Vagina (tissue), 2 donors: ENCODE data around the gene ARHGAP26. TPM values are rescaled to one million over a fixed set of nuclear protein-coding genes. Genes with fewer than 3 reads are reported as not detected.

Source experiments
- DNase-seq, 2 donors: peaks; one replicate each; pipeline ENCODE4 v3.0.0-alpha.2; 2017; ENCODE audit errors: extremely low spot score in 2 of 2
- H3K27ac ChIP-seq: fragments of 200-600 bp; sonication (generic); one replicate; pipeline ENCODE4 v1.5.1; 2019
- H3K27me3 ChIP-seq: fragments of 200-600 bp; sonication (generic); one replicate; pipeline ENCODE4 v1.5.1; 2019
- H3K36me3 ChIP-seq, 2 donors: fragments of 200-600 bp; sonication (generic); one replicate each; pipeline ENCODE4 v1.5.1; 2017 to 2019
- H3K4me1 ChIP-seq: fragments of 200-600 bp; sonication (generic); one replicate; pipeline ENCODE4 v1.5.1; 2019
- H3K4me3 ChIP-seq, 2 donors: fragments of 200-600 bp; sonication (generic); 1 replicate in 1 of 2; 2 replicates in 1 of 2; pipeline ENCODE4 v1.5.1; 2016 to 2019
- H3K9me3 ChIP-seq: fragments of 200-600 bp; sonication (generic); one replicate; pipeline ENCODE4 v1.5.1; 2019
- CTCF ChIP-seq, 3 experiments: fragments of 450-650 bp in 2 of 3; fragments of 200-600 bp in 1 of 3; sonication (generic) in 1 of 3; IDR thresholded peaks; one replicate each; pipeline ENCODE4 v1.5.1; 2017 to 2019; ENCODE audit warnings: antibody characterized with exemption in 3 of 3, mild to moderate bottlenecking in 2 of 3, moderate library complexity in 2 of 3
- POLR2A ChIP-seq, 2 donors: fragments of 450-650 bp; IDR thresholded peaks; one replicate each; pipeline ENCODE4 v1.6.1; 2017; ENCODE audit warnings: antibody characterized with exemption in 2 of 2, mild to moderate bottlenecking in 2 of 2, moderate library complexity in 2 of 2
- POLR2AphosphoS5 ChIP-seq, 2 donors: sonication (generic); formaldehyde crosslinking; IDR thresholded peaks; one replicate each; pipeline ENCODE4 v1.9.0; 2017; ENCODE audit warnings: antibody characterized with exemption in 2 of 2, mild to moderate bottlenecking in 2 of 2, low read depth in 1 of 2; ENCODE audit not compliant: insufficient read depth in 1 of 2
- intact Hi-C: fragments of 100-400 bp; cut with DNase I; formaldehyde crosslinking; loops from one replicate; pipeline ENCODE4 v1.15.1; 2023
- total RNA-seq: library from RNA; depleted of rRNA; stranded (reverse); fragments of >200 nt; gene quantifications from one replicate; pipeline ENCODE4 v1.2.3, GENCODE V29; 2016

The ARHGAP26 gene
- total RNA-seq, 1 donor from 2014 or later: 42.5 TPM

- no peak for DNase-seq
- Histone ChIP-seq H3K27me3 (no peaks in the 10 kb centered on the region), H3K27ac (no peak overlapping the region), H3K9me3 (no peaks in the 10 kb centered on the region), H3K36me3 (no peaks in the 10 kb centered on the region), H3K4me1 (peaks cover 18% of the 10 kb centered on the region), H3K4me3 (no peak overlapping the region)
- intact Hi-C loops: no loop called here
- TF ChIP-seq POLR2A (IDR thresholded peaks at IDR 0.05) (no peak), CTCF (IDR thresholded peaks at IDR 0.05) (no peak), POLR2AphosphoS5 (IDR thresholded peaks at IDR 0.05; ENCODE audit: insufficient read depth in 1 of 2, low read depth in 1 of 2) (no peak)
These were observed 35.2 kb downstream of the ARHGAP26 start for GRCh38 chr5:142805339-142805738.

GRCh38 chr5:142806841-142807267 lies 36.7 kb downstream of the ARHGAP26 start:
- DNase-seq: no peak
- Histone ChIP-seq H3K9me3 (no peaks in the 10 kb centered on the region), H3K4me1 (peaks cover 30% of the 10 kb centered on the region), H3K27me3 (no peaks in the 10 kb centered on the region), H3K4me3 (no peak overlapping the region), H3K27ac (no peak overlapping the region), H3K36me3 (no peaks in the 10 kb centered on the region)
- TF ChIP-seq POLR2AphosphoS5 (IDR thresholded peaks at IDR 0.05; ENCODE audit: insufficient read depth in 1 of 2, low read depth in 1 of 2): no peak
- no peak for TF ChIP-seq CTCF (IDR thresholded peaks at IDR 0.05)
- TF ChIP-seq POLR2A (IDR thresholded peaks at IDR 0.05): no peak
- intact Hi-C loops: no loop called here

GRCh38 chr5:142807372-142807911 lies 37.3 kb downstream of the ARHGAP26 start:
- Histone ChIP-seq H3K4me1 (peaks cover 31% of the 10 kb centered on the region), H3K36me3 (no peaks in the 10 kb centered on the region), H3K4me3 (no peak overlapping the region), H3K27me3 (no peaks in the 10 kb centered on the region), H3K27ac (no peak overlapping the region), H3K9me3 (no peaks in the 10 kb centered on the region)
- DNase-seq: no peak
- intact Hi-C loops: no loop called here
- no peak for TF ChIP-seq POLR2AphosphoS5 (IDR thresholded peaks at IDR 0.05; ENCODE audit: insufficient read depth in 1 of 2, low read depth in 1 of 2)
- no peak for TF ChIP-seq CTCF (IDR thresholded peaks at IDR 0.05)
- no peak for TF ChIP-seq POLR2A (IDR thresholded peaks at IDR 0.05)

- no peak for DNase-seq
- intact Hi-C loops: no loop called here
- no peaks in the 10 kb centered on the region for H3K36me3 ChIP-seq
- no peaks in the 10 kb centered on the region for H3K9me3 ChIP-seq
- H3K4me3 ChIP-seq: no peak overlapping the region
- H3K27me3 ChIP-seq: no peaks in the 10 kb centered on the region
- TF ChIP-seq POLR2A (IDR thresholded peaks at IDR 0.05): no peak
- no peak for TF ChIP-seq POLR2AphosphoS5 (IDR thresholded peaks at IDR 0.05; ENCODE audit: insufficient read depth in 1 of 2, low read depth in 1 of 2)
- no peak for TF ChIP-seq CTCF (IDR thresholded peaks at IDR 0.05)
- H3K4me1 ChIP-seq: peaks cover 36% of the 10 kb centered on the region
- no peak overlapping the region for H3K27ac ChIP-seq
These were observed 38.9 kb downstream of the ARHGAP26 start for GRCh38 chr5:142808878-142809598.

GRCh38 chr5:142810081-142810480 lies 39.9 kb downstream of the ARHGAP26 start:
- no peak for DNase-seq

More at GRCh38 chr5:142810081-142810480, 39.9 kb downstream of the ARHGAP26 start:
- H3K4me1 ChIP-seq: peaks cover 36% of the 10 kb centered on the region
- H3K4me3 ChIP-seq: no peak overlapping the region
- no peak overlapping the region for H3K27ac ChIP-seq
- no peaks in the 10 kb centered on the region for H3K36me3 ChIP-seq
- H3K9me3 ChIP-seq: no peaks in the 10 kb centered on the region
- no peaks in the 10 kb centered on the region for H3K27me3 ChIP-seq
- no peak for TF ChIP-seq POLR2AphosphoS5 (IDR thresholded peaks at IDR 0.05; ENCODE audit: insufficient read depth in 1 of 2, low read depth in 1 of 2)
- no peak for TF ChIP-seq CTCF (IDR thresholded peaks at IDR 0.05)
- no peak for TF ChIP-seq POLR2A (IDR thresholded peaks at IDR 0.05)
- intact Hi-C loops: no loop called here
